Sigmoid colon (tissue), 3 donors: ENCODE data around the gene SPACA9.

ENCODE experiments used
- CTCF ChIP-seq, 4 experiments: fragments of 450-650 bp in 3 of 4; fragments of 200-600 bp in 1 of 4; IDR thresholded peaks; one replicate each; pipeline ENCODE4 v1.5.1; 2016 to 2019; ENCODE audit warnings: antibody characterized with exemption in 4 of 4, mild to moderate bottlenecking in 3 of 4, moderate library complexity in 2 of 4
- POLR2A ChIP-seq, 2 donors: fragments of 450-650 bp; IDR thresholded peaks; one replicate each; pipeline ENCODE4 v1.6.1; 2016; ENCODE audit warnings: antibody characterized with exemption in 2 of 2, mild to moderate bottlenecking in 2 of 2, moderate library complexity in 2 of 2

GRCh38 chr9:132927704-132928103 lies 49.0 kb downstream of the SPACA9 start:
- TF ChIP-seq CTCF (IDR thresholded peaks at IDR 0.05) (no peak), POLR2A (IDR thresholded peaks at IDR 0.05) (no peak)
